OCI-M2 (cell line): Measurements from ENCODE around the gene AP1B1.

Experiments
- DNase-seq: peaks from one replicate; lab custom pipeline; 2025; ENCODE audit not compliant: unreplicated experiment; lab: John Stamatoyannopoulos, UW

AP1B1 gene

DNA sequence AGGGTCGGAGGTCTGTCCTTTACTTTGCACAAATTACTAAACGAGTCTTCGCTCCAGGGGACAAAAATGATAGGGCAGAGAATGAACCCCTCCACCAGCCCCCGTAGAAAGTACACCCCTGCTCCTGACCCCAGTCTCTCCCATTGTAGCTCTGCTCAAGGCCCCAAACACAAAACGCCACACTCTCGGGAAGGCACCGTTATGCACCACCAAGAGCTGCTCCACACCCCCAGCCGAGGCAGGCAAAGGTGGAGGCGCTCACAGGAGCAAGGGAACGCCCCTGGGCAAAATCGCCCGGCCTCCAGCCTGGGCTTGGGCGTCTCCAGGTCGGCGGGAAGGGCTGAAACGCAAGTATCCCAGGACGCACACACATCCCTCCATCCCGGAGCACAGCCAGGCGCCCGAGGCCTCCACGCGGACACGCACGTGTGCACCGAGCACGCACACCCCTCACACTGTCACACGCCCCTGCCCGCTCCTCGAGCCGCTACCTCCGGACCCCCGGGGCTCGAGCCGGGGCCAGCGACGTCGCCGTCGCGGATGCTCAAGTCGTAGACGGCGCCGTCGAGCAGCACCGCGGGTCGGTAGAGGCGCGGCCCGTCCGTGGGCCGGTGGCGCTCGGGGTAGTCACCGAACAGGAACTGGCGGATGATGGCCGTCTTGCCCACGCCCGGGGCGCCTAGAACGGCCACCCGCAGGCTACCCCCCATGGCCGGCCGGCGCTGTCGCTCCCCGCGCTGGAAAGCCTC lies 73.7 kb downstream of the AP1B1 start:
- DNase-seq: no peak

DNA sequence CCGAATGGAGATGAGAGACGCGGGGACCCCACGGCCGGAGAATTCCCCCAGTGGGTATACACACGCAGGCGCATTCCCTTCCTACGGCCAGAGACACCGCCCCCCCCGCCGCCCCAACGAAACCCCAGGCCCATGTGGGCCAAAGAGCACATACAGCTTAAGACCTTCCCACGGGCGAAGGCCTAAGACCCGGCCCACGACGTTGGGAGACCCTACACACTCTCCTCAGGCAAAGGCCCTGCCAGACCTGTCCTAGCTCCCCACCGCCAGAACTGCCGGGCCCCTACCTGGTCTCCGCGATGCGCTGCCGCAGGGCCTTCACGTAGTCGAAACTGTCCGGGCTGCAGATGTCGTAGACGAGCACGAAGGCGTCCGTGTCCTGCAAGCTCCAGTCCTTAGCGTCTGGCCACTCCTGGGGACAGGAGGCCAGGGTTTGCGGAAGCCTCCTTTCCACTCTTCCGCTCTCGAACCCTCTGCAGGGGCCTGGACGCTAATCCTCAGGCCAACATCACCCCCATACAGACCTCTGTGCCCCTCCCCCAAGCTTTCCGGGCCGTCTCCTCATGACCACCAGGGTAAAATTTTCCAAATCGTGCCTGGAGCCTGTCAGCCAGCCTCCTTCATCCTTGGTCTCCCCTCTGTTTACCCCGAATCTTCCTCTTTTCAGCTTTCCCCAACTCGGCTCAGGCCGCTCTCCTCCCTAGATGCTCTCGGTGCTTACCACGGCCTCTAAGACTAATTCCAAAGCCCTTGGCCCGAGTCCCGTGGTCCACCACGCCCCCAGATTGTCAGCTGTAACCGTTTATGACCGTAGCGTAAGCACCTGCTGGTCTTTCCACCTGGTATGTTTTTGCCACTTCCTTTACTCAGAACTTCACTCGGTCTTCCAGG lies 74.5 kb downstream of the AP1B1 start:
- DNase-seq: no peak

DNA sequence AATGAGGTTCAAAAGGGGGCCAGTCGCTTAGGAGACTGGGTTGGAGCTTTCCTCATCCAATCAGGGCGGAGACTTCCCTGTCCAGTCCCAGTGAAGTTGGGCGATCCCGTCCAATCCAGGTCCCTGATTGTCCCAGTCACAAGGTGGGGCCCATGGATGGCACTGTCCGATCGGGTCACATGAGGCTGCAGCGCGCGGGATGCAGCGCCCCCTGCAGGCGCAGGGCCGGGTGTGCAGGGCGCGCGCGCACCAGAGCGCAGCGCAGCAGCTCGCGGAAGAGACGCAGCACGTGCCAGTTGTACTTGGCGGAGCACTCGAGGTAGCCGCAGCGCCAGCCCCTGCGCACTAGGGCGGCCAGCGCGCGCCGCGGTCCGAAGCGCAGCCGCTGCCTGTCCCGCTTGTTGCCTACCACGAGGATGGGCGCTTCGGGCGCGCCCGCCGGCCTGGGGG lies 75.2 kb downstream of the AP1B1 start:
- no peak for DNase-seq

DNA sequence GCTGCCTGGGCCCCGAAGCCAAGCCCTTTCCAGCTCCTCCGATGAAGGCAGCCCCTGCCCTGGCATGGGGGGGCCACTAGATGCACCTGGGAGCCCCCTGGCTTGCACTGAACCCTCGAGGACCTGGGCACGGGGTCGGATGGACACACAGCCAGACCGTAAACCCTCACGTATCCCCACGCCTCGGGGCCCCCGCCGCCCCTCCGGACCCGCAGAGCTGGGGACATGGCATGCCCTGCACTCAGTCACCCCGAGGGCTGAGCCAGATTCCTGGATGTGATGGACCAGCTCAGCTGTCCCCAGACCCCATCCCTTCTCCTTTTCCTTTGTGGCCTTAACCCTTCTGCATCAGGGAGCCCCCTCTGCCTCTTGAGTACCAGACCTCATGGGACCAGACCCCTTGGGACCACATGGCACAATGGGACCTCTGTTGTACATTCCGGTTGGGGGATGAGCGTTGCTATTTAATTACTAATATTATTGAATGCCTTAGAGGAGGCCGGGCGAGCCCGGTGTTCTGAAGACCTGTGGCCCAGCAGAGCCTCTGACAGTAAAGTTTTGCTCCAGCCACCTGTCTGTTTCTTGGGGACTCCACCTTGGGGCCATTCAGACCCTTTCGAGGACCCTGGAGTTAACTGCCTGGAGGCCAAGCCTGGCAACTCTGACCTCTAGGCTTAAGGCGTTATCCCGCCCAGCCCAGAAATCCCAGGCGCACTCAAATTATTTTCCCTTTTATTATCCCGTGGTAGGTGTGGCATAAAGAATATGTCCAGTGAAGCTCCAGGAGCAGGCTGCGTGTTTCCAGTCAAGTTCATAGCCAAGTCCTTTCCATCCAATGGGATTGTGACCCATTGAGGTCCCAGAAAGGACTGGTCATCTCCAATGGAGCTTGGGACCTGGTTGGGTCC lies 75.9 kb downstream of the AP1B1 start:
- no peak for DNase-seq

DNA sequence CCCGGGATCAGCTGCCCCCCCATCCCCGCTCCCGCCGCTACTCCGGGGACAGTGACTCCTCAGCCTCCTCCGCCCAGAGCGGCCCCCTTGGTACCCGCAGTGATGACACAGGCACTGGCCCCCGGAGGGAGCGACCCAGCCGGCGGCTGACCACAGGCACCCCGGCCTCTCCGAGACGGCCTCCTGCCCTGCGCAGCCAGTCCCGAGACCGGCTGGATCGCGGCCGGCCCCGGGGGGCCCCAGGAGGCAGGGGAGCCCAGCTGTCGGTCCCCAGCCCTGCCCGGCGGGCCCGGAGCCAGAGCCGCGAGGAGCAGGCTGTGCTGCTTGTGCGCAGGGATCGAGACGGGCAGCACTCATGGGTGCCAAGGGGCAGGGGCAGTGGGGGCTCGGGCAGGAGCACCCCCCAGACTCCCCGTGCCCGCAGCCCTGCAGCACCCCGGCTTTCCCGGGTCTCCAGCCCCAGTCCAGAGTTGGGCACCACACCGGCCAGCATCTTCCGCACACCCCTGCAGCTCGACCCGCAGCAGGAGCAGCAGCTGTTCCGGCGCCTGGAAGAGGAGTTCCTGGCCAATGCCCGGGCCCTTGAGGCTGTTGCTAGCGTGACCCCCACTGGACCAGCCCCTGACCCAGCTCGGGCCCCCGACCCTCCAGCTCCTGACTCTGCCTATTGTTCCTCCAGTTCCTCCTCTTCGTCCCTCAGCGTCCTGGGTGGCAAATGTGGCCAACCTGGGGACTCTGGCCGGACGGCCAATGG lies 76.7 kb downstream of the AP1B1 start:
- no peak for DNase-seq

DNA sequence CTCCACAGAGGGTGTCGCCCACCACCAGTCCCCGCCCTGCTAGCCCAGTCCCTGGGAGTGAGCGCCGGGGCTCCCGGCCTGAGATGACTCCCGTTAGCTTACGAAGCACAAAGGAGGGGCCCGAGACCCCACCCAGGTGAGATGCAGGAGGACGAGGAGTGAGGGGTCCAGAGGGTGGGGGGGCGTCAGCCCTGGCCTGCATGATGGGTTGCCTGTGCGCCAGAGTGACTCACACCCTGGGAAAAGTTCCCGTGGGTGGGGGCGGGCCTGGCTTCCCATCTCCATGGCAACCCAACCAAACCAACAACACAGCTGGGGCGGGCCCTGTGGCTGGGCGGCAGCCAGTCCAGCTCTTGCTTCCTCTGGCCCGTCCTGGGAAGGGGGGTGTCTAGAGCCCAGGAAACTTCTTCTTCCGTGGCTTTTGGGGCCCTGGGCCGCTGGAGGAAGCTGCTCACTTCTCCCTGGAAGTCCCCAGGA lies 77.5 kb downstream of the AP1B1 start:
- no peak for DNase-seq

DNA sequence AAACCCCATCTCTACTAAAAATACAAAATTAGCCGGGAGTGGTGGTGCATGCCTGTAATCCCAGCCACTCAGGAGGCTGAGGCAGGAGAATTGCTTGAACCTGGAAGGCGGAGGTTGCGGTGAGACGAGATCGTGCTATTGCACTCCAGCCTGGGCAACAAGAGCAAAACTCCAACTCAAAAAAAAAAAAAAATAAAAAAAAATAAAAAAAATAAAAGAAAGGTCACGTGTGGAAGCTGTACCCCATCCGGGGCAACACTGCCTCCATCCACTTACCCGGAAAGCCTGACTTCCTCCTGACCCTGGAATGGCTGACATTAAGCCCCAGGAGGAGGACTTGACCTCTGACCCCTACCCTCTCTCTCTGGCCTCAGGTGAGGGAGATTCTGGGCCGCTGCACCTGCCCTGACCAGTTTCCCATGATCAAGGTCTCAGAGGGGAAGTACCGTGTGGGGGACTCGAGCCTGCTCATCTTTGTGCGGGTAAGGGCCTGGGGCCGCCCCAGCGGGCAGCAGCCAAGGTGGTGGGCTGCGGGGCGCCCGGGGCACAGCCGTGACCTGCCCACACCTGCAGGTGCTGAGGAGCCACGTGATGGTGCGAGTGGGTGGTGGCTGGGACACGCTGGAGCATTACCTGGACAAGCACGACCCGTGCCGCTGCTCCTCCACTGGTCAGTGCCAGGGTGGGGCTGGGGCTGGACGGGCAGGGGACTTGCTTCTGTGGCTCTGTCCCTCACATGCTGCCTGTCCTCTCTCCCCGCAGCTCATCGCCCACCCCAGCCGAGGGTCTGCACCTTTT lies 78.1 kb downstream of the AP1B1 start:
- DNase-seq: no peak

DNA sequence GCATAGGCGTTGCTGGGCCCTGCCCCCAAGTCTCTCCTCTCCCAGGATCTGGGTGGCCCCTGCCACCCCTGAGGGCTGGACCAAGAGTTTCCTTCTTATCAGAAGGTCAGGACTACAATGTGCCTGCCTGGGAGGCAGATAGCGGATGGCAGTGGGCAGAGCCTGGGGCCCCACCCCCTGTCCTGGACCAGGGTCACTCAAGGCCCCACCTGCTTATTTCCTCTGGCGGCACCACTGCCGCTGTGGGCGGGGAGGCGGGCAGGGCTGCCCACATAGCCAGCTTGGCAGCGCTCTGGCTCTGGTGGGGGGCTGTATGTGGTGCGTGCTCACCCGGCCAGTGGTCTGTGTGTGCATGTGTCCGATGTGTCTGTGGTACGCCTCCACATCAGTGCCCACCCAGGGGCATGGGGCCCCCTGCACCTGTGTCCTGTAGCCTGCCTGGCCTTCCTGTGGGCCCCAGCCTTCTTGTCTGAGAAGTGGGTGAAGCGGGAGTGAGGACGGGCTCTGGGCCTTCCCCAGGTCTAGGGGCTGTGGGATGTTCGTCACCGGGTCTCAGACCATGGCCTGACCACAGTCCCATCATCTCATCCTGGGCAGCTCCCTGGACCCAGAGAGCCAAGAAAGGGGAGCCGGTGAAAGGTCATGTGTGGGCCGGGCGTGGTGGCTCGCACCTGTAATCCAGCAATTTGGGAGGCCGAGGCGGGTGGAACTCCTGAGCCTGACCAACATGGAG lies 78.9 kb downstream of the AP1B1 start:
- no peak for DNase-seq

DNA sequence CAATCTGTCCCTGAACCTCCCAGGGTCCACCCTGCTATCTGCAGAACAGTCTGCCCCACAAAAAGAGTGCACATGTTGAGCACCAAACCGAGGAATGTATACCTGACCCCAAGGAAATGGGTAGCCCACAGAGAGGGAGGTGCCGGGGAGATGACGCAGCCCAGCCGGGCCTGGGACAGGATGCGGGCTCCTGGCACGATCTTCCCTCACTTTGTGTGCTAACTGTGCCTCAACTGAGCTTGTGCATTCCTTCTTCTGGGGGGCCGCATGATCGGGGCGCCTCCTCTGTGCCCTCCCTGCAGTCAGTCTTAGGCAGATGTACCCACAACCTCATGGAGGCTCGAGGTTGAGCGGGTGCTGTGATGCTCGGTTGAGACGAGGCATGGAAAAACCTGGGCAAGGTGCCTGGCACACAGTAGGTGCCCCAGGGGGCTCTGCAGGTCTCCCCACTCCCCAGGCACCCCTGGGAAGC lies 79.5 kb downstream of the AP1B1 start:
- no peak for DNase-seq

DNA sequence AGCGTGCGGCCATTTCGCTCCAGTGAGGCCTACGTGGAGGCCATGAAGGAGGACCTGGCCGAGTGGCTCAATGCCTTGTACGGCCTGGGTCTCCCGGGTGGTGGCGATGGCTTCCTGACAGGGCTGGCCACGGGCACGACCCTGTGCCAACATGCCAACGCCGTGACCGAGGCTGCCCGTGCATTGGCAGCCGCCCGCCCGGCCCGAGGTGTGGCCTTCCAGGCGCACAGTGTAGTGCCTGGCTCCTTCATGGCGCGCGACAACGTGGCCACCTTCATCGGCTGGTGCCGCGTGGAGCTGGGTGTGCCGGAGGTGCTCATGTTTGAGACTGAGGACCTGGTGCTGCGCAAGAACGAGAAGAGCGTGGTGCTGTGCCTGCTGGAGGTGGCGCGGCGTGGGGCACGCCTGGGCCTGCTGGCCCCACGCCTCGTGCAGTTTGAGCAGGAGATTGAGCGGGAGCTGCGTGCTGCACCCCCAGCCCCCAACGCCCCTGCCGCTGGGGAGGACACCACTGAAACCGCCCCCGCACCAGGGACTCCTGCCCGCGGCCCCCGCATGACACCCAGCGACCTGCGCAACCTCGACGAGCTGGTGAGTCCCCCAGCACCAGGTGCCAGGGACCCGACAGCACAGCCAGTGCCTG lies 80.1 kb downstream of the AP1B1 start:
- DNase-seq: no peak

DNA sequence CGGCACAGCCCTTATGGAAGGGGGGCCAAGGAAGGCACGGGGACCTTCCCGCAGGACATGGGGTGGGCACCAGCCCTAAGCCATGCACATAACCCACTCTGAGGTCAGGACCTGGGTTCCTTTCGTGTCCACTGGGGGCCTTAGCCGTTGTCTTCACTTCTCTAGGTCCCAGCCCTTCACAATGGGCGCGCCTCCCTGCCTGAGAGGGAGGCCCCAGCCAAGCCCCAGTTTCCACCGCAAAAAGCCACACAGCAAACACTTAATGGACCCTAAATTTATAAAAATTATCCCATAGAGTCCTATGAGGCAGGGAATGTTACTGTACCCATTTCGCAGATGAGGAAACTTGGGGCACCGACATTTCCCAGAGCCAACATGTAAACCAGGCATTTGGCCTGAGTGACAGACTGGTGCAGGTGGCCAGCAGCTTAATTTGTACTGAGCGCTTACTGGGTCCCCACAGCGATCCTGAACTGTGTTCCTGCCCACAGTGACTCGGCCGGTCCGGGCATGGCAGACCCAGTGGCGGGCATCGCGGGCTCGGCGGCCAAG lies 80.7 kb downstream of the AP1B1 start:
- DNase-seq: no peak

DNA sequence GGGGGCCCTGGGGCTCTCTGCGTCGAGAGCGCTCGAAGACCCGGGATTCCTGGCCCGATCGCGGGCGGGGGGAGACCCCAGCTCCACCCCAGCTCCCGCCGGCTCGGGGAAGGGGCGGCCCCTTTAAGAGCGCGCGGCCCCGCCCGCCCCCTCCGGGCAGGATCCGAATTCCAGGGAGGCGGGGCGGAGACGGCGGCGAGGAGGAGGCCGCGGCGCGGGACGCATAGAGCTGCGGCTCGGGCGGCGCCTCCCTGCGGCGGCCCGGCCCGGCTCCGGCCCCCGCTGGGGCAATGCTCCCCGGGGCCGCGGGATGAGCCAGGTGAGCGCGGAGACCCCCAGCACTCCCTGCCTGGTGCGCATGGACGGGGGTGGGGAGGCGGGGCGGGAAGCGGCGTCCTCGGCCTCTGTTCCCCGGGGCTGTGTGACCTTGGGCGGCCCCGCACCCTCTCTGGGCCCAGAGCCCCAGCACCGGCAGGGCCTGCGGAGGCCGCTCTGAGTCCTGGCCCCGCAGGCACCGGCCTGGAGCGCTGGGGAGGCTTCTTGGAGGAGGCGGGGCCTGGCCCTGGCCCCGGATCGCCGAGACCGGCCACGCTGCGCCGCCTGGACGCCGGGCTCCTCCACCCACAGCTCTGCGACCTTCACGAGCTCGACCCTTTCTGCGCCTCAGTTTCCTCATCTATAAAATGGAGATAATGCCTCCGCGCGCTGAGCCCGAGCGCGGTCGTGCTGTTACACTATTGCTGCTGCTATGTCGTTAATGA lies 81.4 kb downstream of the AP1B1 start:
- no peak for DNase-seq

DNA sequence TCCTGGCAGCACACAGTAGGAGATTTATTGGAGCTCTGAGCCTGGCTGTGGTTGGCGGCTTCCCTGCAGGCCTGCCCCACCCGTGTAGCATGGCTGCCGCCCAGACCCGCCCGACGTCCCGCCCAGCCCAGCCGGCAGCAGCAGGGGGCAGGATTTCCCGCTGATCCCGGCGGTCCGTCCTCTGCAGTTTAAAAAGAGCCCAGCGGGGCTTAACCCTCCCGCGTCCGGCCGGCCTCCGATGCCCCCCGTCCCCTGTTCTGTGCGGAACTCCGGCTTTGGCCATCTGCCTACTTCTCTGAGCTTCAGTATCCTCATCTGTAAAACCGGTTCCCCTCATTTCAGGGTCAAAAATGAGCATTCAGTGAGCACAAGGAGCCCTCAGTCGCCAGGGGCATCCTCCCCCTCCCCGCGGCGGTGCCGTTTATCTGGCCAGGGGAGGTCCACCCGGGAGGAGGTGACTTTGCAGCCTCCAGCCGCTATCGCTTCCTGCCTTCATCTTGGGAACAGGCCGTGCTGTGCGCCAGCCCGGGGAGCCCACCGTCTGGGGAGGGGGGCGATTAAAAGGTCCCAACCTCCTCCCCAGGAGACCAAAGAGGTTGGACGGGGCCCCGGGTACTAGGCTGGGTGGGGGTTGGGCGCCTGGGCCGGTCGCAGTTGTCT lies 82.1 kb downstream of the AP1B1 start, which contains the start of gene GAS2L1:
TSS of gene GAS2L1 (plus strand) at position 476 of the 660 bp plus-strand sequence. CDS start 1,456 bp downstream, outside the sequence.
- no peak for DNase-seq

DNA sequence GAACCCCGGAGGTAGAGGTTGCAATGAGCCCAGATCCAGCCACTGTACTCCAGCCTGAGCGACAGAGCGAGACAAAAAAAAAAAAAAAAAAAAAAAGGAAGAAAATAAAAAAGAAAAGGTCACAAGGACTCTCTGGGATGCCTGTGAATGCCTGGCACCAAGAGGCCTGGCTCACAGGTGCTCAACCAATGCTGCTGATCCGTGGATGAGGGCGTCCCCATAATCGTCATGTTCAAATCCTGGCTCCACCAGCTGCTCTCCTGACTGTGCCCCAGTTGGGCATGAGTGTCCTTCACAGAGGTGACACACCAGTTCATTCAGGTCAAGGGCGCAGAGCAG lies 82.6 kb downstream of the AP1B1 start:
- DNase-seq: no peak

DNA sequence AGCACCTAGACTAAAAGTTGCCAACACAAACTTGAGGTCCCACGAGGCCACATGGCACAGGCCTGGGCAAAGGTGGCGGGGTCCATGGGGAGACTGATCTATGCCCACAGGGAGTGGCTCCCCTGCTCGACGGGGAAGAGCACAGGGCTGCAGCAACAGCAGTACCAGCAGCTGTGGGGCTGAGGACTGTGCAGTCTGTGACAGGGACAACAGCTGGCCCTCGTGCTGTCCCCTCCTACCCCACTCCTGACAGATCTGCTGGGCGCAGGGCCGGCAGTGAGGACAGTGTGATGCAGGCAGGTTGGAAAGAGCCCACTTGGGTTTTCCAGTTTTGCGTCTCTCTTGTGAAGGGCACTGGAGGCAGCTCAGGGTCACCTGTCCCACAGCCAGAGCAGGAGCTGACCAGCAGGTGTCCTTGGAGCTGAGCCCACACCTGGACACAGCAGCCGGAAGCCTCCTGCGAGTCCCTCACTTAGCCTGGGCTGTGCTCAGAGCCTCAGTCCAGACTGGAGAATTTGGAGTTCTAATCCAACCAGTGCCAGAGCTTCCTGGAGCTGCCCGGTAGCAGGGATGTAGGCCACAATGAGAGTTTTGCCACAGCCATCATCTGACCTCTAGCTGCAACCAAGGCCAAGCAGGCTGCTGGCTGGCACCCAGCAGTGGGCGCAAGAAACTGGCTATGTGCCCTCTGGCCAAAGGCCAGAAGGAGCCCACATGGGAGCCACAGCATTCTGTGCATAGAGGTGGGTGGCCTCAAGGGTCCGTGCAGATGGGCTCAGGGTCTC lies 85.5 kb downstream of the AP1B1 start:
- no peak for DNase-seq

DNA sequence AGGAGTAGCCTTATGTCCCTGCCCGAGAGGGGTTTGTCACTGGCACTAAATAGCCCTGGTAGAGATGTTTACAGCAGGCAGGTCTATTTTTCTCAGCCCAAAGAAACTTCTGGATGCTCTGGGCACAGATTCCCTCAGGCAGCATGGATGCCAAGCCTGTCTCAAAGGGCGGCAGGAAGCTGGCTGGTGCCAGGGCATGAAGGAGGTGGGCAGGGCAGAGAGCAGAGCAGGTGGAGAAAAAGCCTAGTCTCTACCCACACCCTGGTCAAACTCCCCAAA lies 86.0 kb downstream of the AP1B1 start:
- no peak for DNase-seq
